GM06990 (cell line): ENCODE data around the gene ANAPC2.

Experiments used
- DNase-seq: peaks from one replicate; pipeline ENCODE4 v3.0.0-alpha.2; 2011; ENCODE audit not compliant: insufficient read length; ENCODE audit errors: extremely low read depth
- H3K27me3 ChIP-seq: replicated peaks from 2 replicates; pipeline ENCODE4 v1.6.0; 2011; ENCODE audit warnings: low read length; ENCODE audit not compliant: control insufficient read depth, insufficient read depth
- H3K36me3 ChIP-seq: 2 replicates; pipeline ENCODE4 v1.5.1; 2011; ENCODE audit warnings: low read length; ENCODE audit not compliant: control insufficient read depth, insufficient read depth
- H3K4me3 ChIP-seq: replicated peaks from 2 replicates; pipeline ENCODE4 v1.5.1; 2011; ENCODE audit warnings: low read depth, mild to moderate bottlenecking, control low read depth, low read length
- CTCF ChIP-seq: IDR thresholded peaks from 2 replicates; pipeline ENCODE4 v1.5.1; 2011; ENCODE audit warnings: low read length, control low read depth, mild to moderate bottlenecking, inconsistent platforms; ENCODE audit not compliant: insufficient read depth, poor library complexity, severe bottlenecking

The ANAPC2 gene

GRCh38 chr9:137149363-137149762, 39.0 kb downstream of the ANAPC2 start:
- Histone ChIP-seq H3K36me3 (no peaks in the 10 kb centered on the region), H3K4me3 (no peak overlapping the region), H3K27me3 (no peaks in the 10 kb centered on the region)
- no peak for DNase-seq
- TF ChIP-seq CTCF, result no peak

GRCh38 chr9:137148661-137149060, 39.7 kb downstream of the ANAPC2 start:
- no peak for DNase-seq
- no peak for TF ChIP-seq CTCF
- H3K27me3 ChIP-seq, result no peaks in the 10 kb centered on the region
- no peaks in the 10 kb centered on the region for H3K36me3 ChIP-seq
- no peak overlapping the region for H3K4me3 ChIP-seq

GRCh38 chr9:137148242-137148641, 40.1 kb downstream of the ANAPC2 start:
- H3K27me3 ChIP-seq, result no peaks in the 10 kb centered on the region
- H3K36me3 ChIP-seq, result no peaks in the 10 kb centered on the region
- H3K4me3 ChIP-seq, result no peak overlapping the region
- no peak for TF ChIP-seq CTCF
- DNase-seq, result no peak

GRCh38 chr9:137147793-137148160, 40.6 kb downstream of the ANAPC2 start:
- Histone ChIP-seq H3K36me3 (no peaks in the 10 kb centered on the region), H3K27me3 (no peaks in the 10 kb centered on the region), H3K4me3 (no peak overlapping the region)
- TF ChIP-seq CTCF, result no peak
- no peak for DNase-seq

GRCh38 chr9:137147091-137147792, 41.1 kb downstream of the ANAPC2 start:
- TF ChIP-seq CTCF, result no peak
- no peak for DNase-seq
- no peaks in the 10 kb centered on the region for H3K27me3 ChIP-seq
- no peaks in the 10 kb centered on the region for H3K36me3 ChIP-seq
- no peak overlapping the region for H3K4me3 ChIP-seq

GRCh38 chr9:137146527-137146918, 41.8 kb downstream of the ANAPC2 start:
- no peak for DNase-seq
- TF ChIP-seq CTCF, result no peak
- H3K4me3 ChIP-seq, result no peak overlapping the region

More at GRCh38 chr9:137146527-137146918, 41.8 kb downstream of the ANAPC2 start:
- Histone ChIP-seq H3K27me3 (no peaks in the 10 kb centered on the region), H3K36me3 (no peaks in the 10 kb centered on the region)
